HepG2 (cell line): ENCODE data around the gene JMJD8. TPM values are rescaled to one million over a fixed set of nuclear protein-coding genes. Genes with fewer than 3 reads are reported as not detected.

ENCODE experiments used
- ATF7-NPFF ChIP-seq: sonication (generic); formaldehyde crosslinking; IDR thresholded peaks from 2 replicates; pipeline ENCODE4 v1.8.1; 2023; ENCODE audit warnings: mild to moderate bottlenecking, low read depth, missing genetic modification reagents, moderate library complexity
- FOSL2 ChIP-seq: sonication (generic); formaldehyde crosslinking; IDR thresholded peaks from 2 replicates; pipeline ENCODE4 v1.4.0; 2020; ENCODE audit warnings: missing genetic modification reagents
- HOXA7 ChIP-seq: sonication (generic); formaldehyde crosslinking; IDR thresholded peaks from 2 replicates; pipeline ENCODE4 v1.8.1; 2022; ENCODE audit warnings: mild to moderate bottlenecking, missing genetic modification reagents, moderate library complexity
- MED8 ChIP-seq: sonication (generic); formaldehyde crosslinking; IDR thresholded peaks from 2 replicates; pipeline ENCODE4 v1.8.1; 2023; ENCODE audit warnings: mild to moderate bottlenecking, missing genetic modification reagents; ENCODE audit not compliant: insufficient replicate concordance
- MTF1 ChIP-seq: sonication (generic); formaldehyde crosslinking; IDR thresholded peaks from 2 replicates; pipeline ENCODE4 v1.5.0; 2020; ENCODE audit warnings: missing genetic modification reagents
- NONO ChIP-seq, 2 experiments: fragments of 450-650 bp in 1 of 2; sonication (generic) in 1 of 2; formaldehyde crosslinking in 1 of 2; IDR thresholded peaks in 1 of 2; conservative IDR thresholded peaks in 1 of 2; 2 replicates each; pipeline versions ENCODE4 v1.6.1 to v1.8.0; 2017 to 2022; ENCODE audit warnings: mild to moderate bottlenecking in 1 of 2, missing genetic modification reagents in 1 of 2, moderate library complexity in 1 of 2
- NR1H2 ChIP-seq: sonication (generic); formaldehyde crosslinking; IDR thresholded peaks from 2 replicates; pipeline ENCODE4 v1.8.1; 2022; ENCODE audit warnings: low read depth, missing genetic modification reagents, borderline replicate concordance
- PCBP1 ChIP-seq: fragments of 200-400 bp; formaldehyde crosslinking; IDR thresholded peaks from 2 replicates; pipeline ENCODE4 v1.6.1; 2017; ENCODE audit warnings: mild to moderate bottlenecking, low read depth, low read length, borderline replicate concordance
- PHF20 ChIP-seq: sonication (generic); formaldehyde crosslinking; IDR thresholded peaks from 2 replicates; pipeline ENCODE4 v1.5.0; 2020; ENCODE audit warnings: mild to moderate bottlenecking, missing genetic modification reagents
- POLR2AphosphoS5 ChIP-seq: IDR thresholded peaks from 2 replicates; pipeline ENCODE4 v1.6.1; 2012; ENCODE audit warnings: low read depth, low read length
- TMF1 ChIP-seq: sonication (generic); formaldehyde crosslinking; IDR thresholded peaks from 2 replicates; pipeline ENCODE4 v1.8.1; 2022; ENCODE audit warnings: low read depth, missing genetic modification reagents
- TOPORS ChIP-seq: sonication (generic); formaldehyde crosslinking; IDR thresholded peaks from 2 replicates; pipeline ENCODE4 v1.8.0; 2023; ENCODE audit warnings: mild to moderate bottlenecking, missing genetic modification reagents
- TSC22D2 ChIP-seq: sonication (generic); formaldehyde crosslinking; IDR thresholded peaks from 2 replicates; pipeline ENCODE4 v1.5.1; 2020; ENCODE audit warnings: missing genetic modification reagents, mild to moderate bottlenecking, borderline replicate concordance
- ZNF121 ChIP-seq: sonication (generic); formaldehyde crosslinking; IDR thresholded peaks from 2 replicates; pipeline ENCODE4 v1.5.0; 2020; ENCODE audit warnings: mild to moderate bottlenecking, missing genetic modification reagents
- ZNF275 ChIP-seq: sonication (generic); formaldehyde crosslinking; IDR thresholded peaks from 2 replicates; pipeline ENCODE4 v1.8.0; 2022; ENCODE audit warnings: missing genetic modification reagents, mild to moderate bottlenecking, inconsistent platforms, borderline replicate concordance
- ZNF343 ChIP-seq: sonication (generic); formaldehyde crosslinking; IDR thresholded peaks from 2 replicates; pipeline ENCODE4 v1.4.0; 2020; ENCODE audit warnings: mild to moderate bottlenecking, missing genetic modification reagents
- ZNF770 ChIP-seq: sonication (generic); formaldehyde crosslinking; IDR thresholded peaks from 2 replicates; pipeline ENCODE4 v1.5.0; 2020; ENCODE audit warnings: mild to moderate bottlenecking, missing genetic modification reagents
- polyA plus RNA-seq, 8 experiments: library from polyadenylated mRNA; depleted of rRNA in 3 of 8; stranded (reverse) in 7 of 8; unstranded in 1 of 8; fragments of >200 nt; fragmentation: Illumina TruSeq in 4 of 8; extraction: Trizol in 4 of 8; gene quantifications; 2 replicates each; pipeline versions ENCODE4 v1.2.1 to v1.2.3, GENCODE V29; 2011 to 2016; ENCODE audit warnings: low read depth in 4 of 8, missing spikeins in 1 of 8, mixed read lengths in 1 of 8; ENCODE audit not compliant: insufficient read depth in 1 of 8
- total RNA-seq, 5 experiments: library from RNA; depleted of rRNA; stranded (reverse); fragments of >200 nt; fragmentation: Illumina TruSeq; extraction: Trizol; gene quantifications; 2 replicates each; pipeline ENCODE4 v1.2.3, GENCODE V29; 2016; ENCODE audit warnings: low read depth in 1 of 5
- TF ChIP-seq, protein P1 (sequence below): IDR thresholded peaks from 2 replicates; pipeline ENCODE4 v1.6.1; 2016; ENCODE audit warnings: missing compliant biosample characterization, missing genetic modification reagents, borderline replicate concordance
- TF ChIP-seq, protein P2 (sequence below): sonication (generic); formaldehyde crosslinking; IDR thresholded peaks from 2 replicates; pipeline ENCODE4 v1.5.0; 2020; ENCODE audit warnings: missing genetic modification reagents
- TF ChIP-seq, protein P3 (sequence below), 2 experiments: sonication (generic) in 1 of 2; formaldehyde crosslinking in 1 of 2; IDR thresholded peaks; 2 replicates each; pipeline versions ENCODE4 v1.4.0 to v1.6.1; 2018 to 2020; ENCODE audit warnings: missing genetic modification reagents in 2 of 2, borderline replicate concordance in 1 of 2, low read depth in 1 of 2, mild to moderate bottlenecking in 1 of 2, missing biosample characterization in 1 of 2

Gene JMJD8
- total and polyA plus RNA-seq, 2 of the 13 experiments (the other 11 are each of a cell fraction or from before 2014, with no cell fraction given), result 2.6 to 11.8 TPM

- TF ChIP-seq, protein P1, sequence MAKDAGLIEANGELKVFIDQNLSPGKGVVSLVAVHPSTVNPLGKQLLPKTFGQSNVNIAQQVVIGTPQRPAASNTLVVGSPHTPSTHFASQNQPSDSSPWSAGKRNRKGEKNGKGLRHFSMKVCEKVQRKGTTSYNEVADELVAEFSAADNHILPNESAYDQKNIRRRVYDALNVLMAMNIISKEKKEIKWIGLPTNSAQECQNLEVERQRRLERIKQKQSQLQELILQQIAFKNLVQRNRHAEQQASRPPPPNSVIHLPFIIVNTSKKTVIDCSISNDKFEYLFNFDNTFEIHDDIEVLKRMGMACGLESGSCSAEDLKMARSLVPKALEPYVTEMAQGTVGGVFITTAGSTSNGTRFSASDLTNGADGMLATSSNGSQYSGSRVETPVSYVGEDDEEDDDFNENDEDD (CRISPR knock-in tag), result peak; percentile 66; the same call in 1 of the 2 replicates
- TF ChIP-seq MED8 (CRISPR knock-in tag) (peak; percentile 82), TOPORS (CRISPR knock-in tag) (0 out of 2 replicates have a peak, but pooled peaks have one; percentile 17), NONO (IDR thresholded peaks at IDR 0.05) (no peak), NONO (CRISPR knock-in tag; conservative IDR thresholded peaks at IDR 0.05) (peak; percentile 68), ZNF343 (CRISPR knock-in tag) (no peak), ZNF770 (CRISPR knock-in tag) (peak; percentile 95), POLR2AphosphoS5 (peak; percentile 80), ATF7-NPFF (CRISPR knock-in tag) (no peak), PCBP1 (no peak), ZNF275 (CRISPR knock-in tag) (peak; percentile 41; the same call in 1 of the 2 replicates), TSC22D2 (CRISPR knock-in tag) (peak; percentile 26; the same call in 1 of the 2 replicates), PHF20 (CRISPR knock-in tag) (no peak), ZNF121 (CRISPR knock-in tag) (no peak), FOSL2 (no peak), MTF1 (CRISPR knock-in tag) (no peak), HOXA7 (CRISPR knock-in tag) (no peak), TMF1 (CRISPR knock-in tag) (peak; percentile 1; the same call in 1 of the 2 replicates), NR1H2 (CRISPR knock-in tag) (no peak)
- TF ChIP-seq, protein P2, sequence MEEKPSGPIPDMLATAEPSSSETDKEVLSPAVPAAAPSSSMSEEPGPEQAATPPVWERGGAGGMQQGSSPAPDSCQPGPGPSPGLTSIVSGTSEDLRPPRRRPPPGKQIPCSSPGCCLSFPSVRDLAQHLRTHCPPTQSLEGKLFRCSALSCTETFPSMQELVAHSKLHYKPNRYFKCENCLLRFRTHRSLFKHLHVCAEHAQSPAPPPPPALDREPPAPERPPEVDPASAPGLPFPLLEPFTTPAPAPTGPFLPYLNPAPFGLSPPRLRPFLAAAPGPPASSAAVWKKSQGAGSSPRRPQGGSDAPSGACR (CRISPR knock-in tag), result peak; percentile 45; the same call in 1 of the 2 replicates
- TF ChIP-seq, protein P3, sequence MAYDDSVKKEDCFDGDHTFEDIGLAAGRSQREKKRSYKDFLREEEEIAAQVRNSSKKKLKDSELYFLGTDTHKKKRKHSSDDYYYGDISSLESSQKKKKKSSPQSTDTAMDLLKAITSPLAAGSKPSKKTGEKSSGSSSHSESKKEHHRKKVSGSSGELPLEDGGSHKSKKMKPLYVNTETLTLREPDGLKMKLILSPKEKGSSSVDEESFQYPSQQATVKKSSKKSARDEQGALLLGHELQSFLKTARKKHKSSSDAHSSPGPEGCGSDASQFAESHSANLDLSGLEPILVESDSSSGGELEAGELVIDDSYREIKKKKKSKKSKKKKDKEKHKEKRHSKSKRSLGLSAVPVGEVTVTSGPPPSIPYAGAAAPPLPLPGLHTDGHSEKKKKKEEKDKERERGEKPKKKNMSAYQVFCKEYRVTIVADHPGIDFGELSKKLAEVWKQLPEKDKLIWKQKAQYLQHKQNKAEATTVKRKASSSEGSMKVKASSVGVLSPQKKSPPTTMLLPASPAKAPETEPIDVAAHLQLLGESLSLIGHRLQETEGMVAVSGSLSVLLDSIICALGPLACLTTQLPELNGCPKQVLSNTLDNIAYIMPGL (CRISPR knock-in tag; IDR thresholded peaks at IDR 0.05; ENCODE audit: borderline replicate concordance in 1 of 2, low read depth in 1 of 2), result peak; percentile 42 to 77; a peak in 3 of 4 replicates
These were observed 42.6 kb downstream of the JMJD8 start, which contains the start of gene MCRIP2 (continued) for GRCh38 chr16:641326-642188.
